Trophoblast cell (in vitro differentiated cells and primary cell): ENCODE data around the gene GALT.

Source experiments
- DNase-seq, 2 donors: peaks; one replicate each; pipeline ENCODE4 v3.0.0-alpha.2; 2016
- H2AFZ ChIP-seq: 2 replicates; pipeline ENCODE4 v1.6.1; 2013; ENCODE audit warnings: low read length, moderate library complexity, mild to moderate bottlenecking; ENCODE audit not compliant: insufficient read depth, poor library complexity
- H2AK5ac ChIP-seq: 2 replicates; pipeline ENCODE4 v1.6.1; 2013; ENCODE audit warnings: mild to moderate bottlenecking, low read length
- H2BK120ac ChIP-seq: 2 replicates; pipeline ENCODE4 v1.6.1; 2013; ENCODE audit warnings: low read length, mild to moderate bottlenecking, moderate library complexity; ENCODE audit not compliant: insufficient read depth, poor library complexity
- H2BK12ac ChIP-seq: 2 replicates; pipeline ENCODE4 v1.6.1; 2013; ENCODE audit warnings: mild to moderate bottlenecking, low read length, moderate library complexity
- H2BK5ac ChIP-seq: 2 replicates; pipeline ENCODE4 v1.6.1; 2013; ENCODE audit warnings: low read length, low read depth, moderate library complexity, mild to moderate bottlenecking; ENCODE audit not compliant: poor library complexity
- H3K14ac ChIP-seq: 2 replicates; pipeline ENCODE4 v1.6.1; 2013; ENCODE audit warnings: mild to moderate bottlenecking, low read length
- H3K18ac ChIP-seq: 2 replicates; pipeline ENCODE4 v1.6.1; 2013; ENCODE audit warnings: mild to moderate bottlenecking, low read length
- H3K23ac ChIP-seq: 2 replicates; pipeline ENCODE4 v1.6.1; 2013; ENCODE audit warnings: low read length
- H3K27ac ChIP-seq: 2 replicates; pipeline ENCODE4 v1.5.1; 2013; ENCODE audit warnings: low read depth, mild to moderate bottlenecking, inconsistent platforms, low read length, moderate library complexity
- H3K27me3 ChIP-seq: 2 replicates; pipeline ENCODE4 v1.6.1; 2013; ENCODE audit warnings: inconsistent platforms, mild to moderate bottlenecking, low read length, moderate library complexity; ENCODE audit not compliant: insufficient read depth
- H3K36me3 ChIP-seq, 2 experiments: 1 replicate in 1 of 2; 2 replicates in 1 of 2; pipeline ENCODE4 v1.6.1; 2013; ENCODE audit warnings: low read length in 2 of 2, mild to moderate bottlenecking in 2 of 2, moderate library complexity in 1 of 2; ENCODE audit not compliant: insufficient read depth in 2 of 2, control insufficient read depth in 1 of 2
- H3K4ac ChIP-seq: 2 replicates; pipeline ENCODE4 v1.6.1; 2013; ENCODE audit warnings: low read depth, mild to moderate bottlenecking, low read length, moderate library complexity
- H3K4me1 ChIP-seq, 2 experiments: 1 replicate in 1 of 2; 2 replicates in 1 of 2; pipeline ENCODE4 v1.6.1; 2013; ENCODE audit warnings: low read length in 2 of 2, mild to moderate bottlenecking in 2 of 2, moderate library complexity in 1 of 2; ENCODE audit not compliant: insufficient read depth in 2 of 2, control insufficient read depth in 1 of 2
- H3K4me2 ChIP-seq: 2 replicates; pipeline ENCODE4 v1.6.1; 2013; ENCODE audit warnings: inconsistent platforms, mild to moderate bottlenecking, low read length, moderate library complexity
- H3K4me3 ChIP-seq: 2 replicates; pipeline ENCODE4 v1.5.1; 2013; ENCODE audit warnings: mild to moderate bottlenecking, low read depth, low read length, inconsistent platforms
- H3K79me1 ChIP-seq: one replicate; pipeline ENCODE4 v1.6.1; 2013; ENCODE audit warnings: low read length
- H3K79me2 ChIP-seq: 2 replicates; pipeline ENCODE4 v1.6.1; 2013; ENCODE audit warnings: low read length, mild to moderate bottlenecking; ENCODE audit not compliant: control insufficient read depth, insufficient read depth, poor library complexity
- H3K9ac ChIP-seq: 2 replicates; pipeline ENCODE4 v1.6.1; 2013; ENCODE audit warnings: mild to moderate bottlenecking, low read length
- H3K9me3 ChIP-seq: 2 replicates; pipeline ENCODE4 v1.6.1; 2013; ENCODE audit warnings: low read depth, mild to moderate bottlenecking, control low read depth, inconsistent platforms, low read length; ENCODE audit not compliant: insufficient read depth
- H4K12ac ChIP-seq: 2 replicates; pipeline ENCODE4 v1.6.1; 2013; ENCODE audit warnings: low read depth, mild to moderate bottlenecking, low read length, moderate library complexity
- H4K8ac ChIP-seq: 2 replicates; pipeline ENCODE4 v1.6.1; 2013; ENCODE audit warnings: low read depth, mild to moderate bottlenecking, low read length, moderate library complexity
- H4K91ac ChIP-seq: one replicate; pipeline ENCODE4 v1.6.1; 2013; ENCODE audit warnings: low read depth, mild to moderate bottlenecking, low read length, moderate library complexity
- WGBS: extraction: QIAGEN DNeasy Blood & Tissue Kit; methylation state at CpG from one replicate; pipeline ENCODE4 v1.1.7; 2013; ENCODE audit warnings: missing lambda C conversion rate; ENCODE audit not compliant: insufficient read length, insufficient coverage; ENCODE audit errors: extremely low coverage; 5-methylcytosine and 5-hydroxymethylcytosine counted together

GALT gene

GRCh38 chr9:34615132-34615531 is 31.3 kb upstream of the GALT start:
- peaks cover 2 to 13% of the 10 kb centered on the region in 2 experiments for H3K36me3 ChIP-seq
- peaks cover 8% of the 10 kb centered on the region for H3K79me2 ChIP-seq
- H3K9me3 ChIP-seq, result no peaks in the 10 kb centered on the region
- H3K23ac ChIP-seq, result no peak overlapping the region
- H3K4me2 ChIP-seq, result no peak overlapping the region
- no peak overlapping the region for H2BK12ac ChIP-seq
- H3K14ac ChIP-seq, result no peak overlapping the region
- peaks cover 10% of the 10 kb centered on the region for H3K79me1 ChIP-seq
- no peak overlapping the region for H3K9ac ChIP-seq
- no peak overlapping the region for H2AFZ ChIP-seq
- H3K4me3 ChIP-seq, result no peak overlapping the region
- WGBS, result no CpG with 5 or more reads among the region's 2 CpGs
- H3K27me3 ChIP-seq, result no peaks in the 10 kb centered on the region
- H3K4ac ChIP-seq, result no peak overlapping the region
- no peak overlapping the region for H4K8ac ChIP-seq
- no peak overlapping the region for H4K12ac ChIP-seq
- H3K18ac ChIP-seq, result no peak overlapping the region
- no peak for DNase-seq
- H2AK5ac ChIP-seq, result no peak overlapping the region
- H2BK120ac ChIP-seq, result no peak overlapping the region
- no peak overlapping the region for H3K27ac ChIP-seq
- no peak overlapping the region for H4K91ac ChIP-seq
- H3K4me1 ChIP-seq, result peaks cover 9 to 17% of the 10 kb centered on the region in 2 experiments
- no peak overlapping the region for H2BK5ac ChIP-seq

- Histone ChIP-seq H4K12ac (peak within 1 kb of the TSS; percentile 27), H3K4me3 (peak within 1 kb of the TSS; percentile 86), H3K4me1 (peaks cover 7 to 8% of the 10 kb centered on the region in 2 experiments), H3K4ac (no peak within 1 kb of the TSS), H3K79me2 (peaks cover 2% of the 10 kb centered on the region), H2BK5ac (no peak within 1 kb of the TSS), H3K79me1 (peaks cover 3% of the 10 kb centered on the region), H3K14ac (peak within 1 kb of the TSS; percentile 55), H3K9ac (peak within 1 kb of the TSS; percentile 73), H3K9me3 (peaks cover 10% of the 10 kb centered on the region), H3K4me2 (peak within 1 kb of the TSS; percentile 90), H2AFZ (peak within 1 kb of the TSS; percentile 85), H3K27ac (no peak within 1 kb of the TSS), H2AK5ac (no peak within 1 kb of the TSS), H3K36me3 (peaks cover 2 to 11% of the 10 kb centered on the region in 2 experiments), H3K27me3 (peaks cover 20% of the 10 kb centered on the region), H4K8ac (peak within 1 kb of the TSS; percentile 96), H3K18ac (no peak within 1 kb of the TSS), H4K91ac (peak within 1 kb of the TSS; percentile 42), H2BK120ac (no peak within 1 kb of the TSS), H3K23ac (no peak within 1 kb of the TSS), H2BK12ac (no peak within 1 kb of the TSS)
- WGBS, result no CpG with 5 or more reads among the region's 43 CpGs
- DNase-seq, result peak; percentile 97
These were observed 26.1 kb upstream of the GALT start, which contains the start of gene DCTN3 for GRCh38 chr9:34620061-34620994. DCTN3 (minus strand) TSS chr9:34620495; CDS start chr9:34620464, 31 bp downstream.

GRCh38 chr9:34623374-34624235 is 22.9 kb upstream of the GALT start:
- Histone ChIP-seq H3K79me2 (peaks cover 2% of the 10 kb centered on the region), H2BK12ac (no peak overlapping the region), H2BK5ac (no peak overlapping the region), H3K23ac (no peak overlapping the region), H4K91ac (no peak overlapping the region), H4K12ac (no peak overlapping the region), H2AFZ (no peak overlapping the region), H3K4me1 (peaks cover 7 to 9% of the 10 kb centered on the region in 2 experiments), H3K4ac (no peak overlapping the region), H3K36me3 (no peaks in the 10 kb centered on the region), H3K18ac (no peak overlapping the region), H3K9me3 (peaks cover 15% of the 10 kb centered on the region), H3K9ac (no peak overlapping the region), H3K14ac (no peak overlapping the region), H3K4me2 (no peak overlapping the region), H3K4me3 (no peak overlapping the region), H2BK120ac (no peak overlapping the region), H3K27me3 (peaks cover 43% of the 10 kb centered on the region), H2AK5ac (no peak overlapping the region), H3K27ac (no peak overlapping the region), H3K79me1 (peaks cover 3% of the 10 kb centered on the region), H4K8ac (no peak overlapping the region)
- no peak for DNase-seq
- WGBS, result no CpG with 5 or more reads among the region's 63 CpGs

- Histone ChIP-seq H3K14ac (no peak overlapping the region), H3K4me2 (no peak overlapping the region), H3K27me3 (peaks cover 52% of the 10 kb centered on the region), H3K79me1 (peaks cover 3% of the 10 kb centered on the region), H4K8ac (no peak overlapping the region), H3K79me2 (peaks cover 2% of the 10 kb centered on the region), H3K36me3 (no peaks in the 10 kb centered on the region), H4K12ac (no peak overlapping the region), H3K9me3 (peaks cover 16% of the 10 kb centered on the region), H3K23ac (no peak overlapping the region), H3K18ac (no peak overlapping the region), H3K4ac (no peak overlapping the region), H3K4me1 (peaks cover 7 to 10% of the 10 kb centered on the region in 2 experiments), H3K27ac (no peak overlapping the region), H2BK5ac (no peak overlapping the region), H3K4me3 (no peak overlapping the region), H2AFZ (no peak overlapping the region), H2AK5ac (no peak overlapping the region), H3K9ac (no peak overlapping the region), H2BK12ac (no peak overlapping the region), H4K91ac (no peak overlapping the region), H2BK120ac (no peak overlapping the region)
- no CpG with 5 or more reads among the region's 39 CpGs for WGBS
- no peak for DNase-seq
These were observed 21.8 kb upstream of the GALT start for GRCh38 chr9:34624475-34625185.
